ENCODE results near the gene LAGE3.

Gene LAGE3

DNA sequence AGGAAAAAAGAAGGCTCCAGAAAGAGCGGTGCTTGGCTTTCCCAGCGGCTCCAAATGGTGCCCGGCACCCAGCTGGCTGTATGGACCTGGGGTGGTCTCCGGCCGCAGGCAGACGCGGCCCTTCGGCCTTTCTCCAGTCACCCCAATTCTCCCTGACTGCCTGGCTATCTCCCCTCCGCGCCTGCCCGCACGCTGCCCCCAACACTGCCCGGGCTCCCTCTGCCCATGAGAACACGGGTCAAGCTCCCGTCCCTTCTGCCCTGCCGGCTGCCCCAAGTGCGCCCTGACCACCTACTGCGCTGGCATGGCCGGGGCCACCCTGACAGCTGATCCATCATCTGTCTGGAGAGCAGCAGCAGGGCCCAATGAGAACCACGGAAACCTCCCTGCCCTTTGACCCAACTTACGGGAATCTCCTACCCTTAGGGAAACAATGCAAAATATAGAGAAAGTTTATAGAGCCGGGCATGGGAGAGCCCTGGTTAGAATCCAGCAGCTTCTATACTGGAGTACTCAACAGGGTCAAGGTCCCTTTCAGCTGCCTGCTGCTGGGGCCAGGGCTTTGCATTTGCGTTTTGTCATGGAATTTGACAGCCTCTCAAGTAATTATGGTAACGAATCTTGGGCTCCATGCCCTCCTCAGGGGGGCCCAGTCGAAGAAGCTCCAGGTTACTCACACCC is 38.2 kb upstream of the LAGE3 start:
- H3K36me3 ChIP-seq (ENCODE audit: low read depth), result no peaks in the 10 kb centered on the region
- H3K4me3 ChIP-seq (ENCODE audit: severe bottlenecking), result no peak overlapping the region
- no peaks in the 10 kb centered on the region for H3K4me1 ChIP-seq (ENCODE audit: insufficient read depth, poor library complexity, severe bottlenecking)
- no peak for DNase-seq (ENCODE audit: low spot score)
- H3K27ac ChIP-seq (ENCODE audit: poor library complexity, severe bottlenecking), result no peak overlapping the region
- no peak for TF ChIP-seq CTCF (IDR thresholded peaks at IDR 0.05; ENCODE audit: poor library complexity, severe bottlenecking)
- ATAC-seq (ENCODE audit: low read depth), result no peak
- no peaks in the 10 kb centered on the region for H3K9me3 ChIP-seq (ENCODE audit: severe bottlenecking)
- H3K27me3 ChIP-seq (ENCODE audit: insufficient read depth, poor library complexity, severe bottlenecking), result no peaks in the 10 kb centered on the region

- no peak overlapping the region for H3K27ac ChIP-seq (ENCODE audit: poor library complexity, severe bottlenecking)
- peak; percentile 37 for ATAC-seq (ENCODE audit: low read depth)
- H3K4me1 ChIP-seq (ENCODE audit: insufficient read depth, poor library complexity, severe bottlenecking), result no peaks in the 10 kb centered on the region
Observed at GRCh38 chrX:154516656-154517100, 37.6 kb upstream of the LAGE3 start.

DNA sequence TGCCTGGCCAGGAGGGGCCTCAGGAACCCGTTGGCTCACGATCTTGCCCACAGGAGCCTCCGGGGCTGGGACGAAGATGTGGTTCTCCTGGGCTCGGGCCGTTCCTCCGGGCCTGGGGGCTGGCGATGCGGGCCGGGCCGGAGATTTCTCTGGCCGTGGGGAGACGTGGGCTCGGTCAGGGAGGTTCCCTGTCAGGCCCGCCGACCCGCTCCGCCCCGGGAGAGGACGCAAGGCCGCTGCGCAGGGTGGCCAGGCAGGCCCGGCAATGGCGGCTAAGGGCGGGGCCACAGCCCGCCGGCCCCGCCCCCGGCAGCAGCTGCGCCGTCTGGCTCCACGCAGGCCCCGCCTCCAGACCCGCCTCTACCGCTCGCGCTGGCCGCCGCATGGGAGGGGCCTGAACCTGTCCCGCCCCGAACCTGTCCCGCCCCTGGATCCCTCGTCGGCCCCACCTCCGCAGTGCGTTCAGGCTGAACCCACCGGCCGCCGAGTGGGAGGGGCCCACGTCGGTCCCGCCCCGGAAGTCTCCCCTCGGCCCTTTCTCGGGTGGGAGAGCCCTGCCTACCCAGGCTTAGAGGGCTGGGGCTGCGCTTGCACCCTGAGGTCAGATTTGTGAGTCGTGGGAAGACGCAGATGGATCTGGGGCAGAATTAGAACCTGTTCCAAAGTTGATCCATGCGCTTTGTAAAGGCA is 37.0 kb upstream of the LAGE3 start, which contains the start of gene FAM3A:
TSS of gene FAM3A (minus strand) at position 267 of the 690 bp plus-strand sequence. CDS start 460 bp downstream, outside the sequence.
- no peak for TF ChIP-seq CTCF (IDR thresholded peaks at IDR 0.05; ENCODE audit: poor library complexity, severe bottlenecking)
- Histone ChIP-seq H3K9me3 (ENCODE audit: severe bottlenecking) (no peaks in the 10 kb centered on the region), H3K4me3 (ENCODE audit: severe bottlenecking) (peak within 1 kb of the TSS; percentile 57), H3K27me3 (ENCODE audit: insufficient read depth, poor library complexity, severe bottlenecking) (no peaks in the 10 kb centered on the region), H3K4me1 (ENCODE audit: insufficient read depth, poor library complexity, severe bottlenecking) (no peaks in the 10 kb centered on the region), H3K27ac (ENCODE audit: poor library complexity, severe bottlenecking) (peak within 1 kb of the TSS; percentile 59), H3K36me3 (ENCODE audit: low read depth) (no peaks in the 10 kb centered on the region)
- DNase-seq (ENCODE audit: low spot score) (peak; percentile 89), ATAC-seq (ENCODE audit: low read depth) (peak; percentile 91)

More at GRCh38 chrX:154516656-154517100, 37.6 kb upstream of the LAGE3 start:
- Histone ChIP-seq H3K4me3 (ENCODE audit: severe bottlenecking) (peak overlapping the region; percentile 57), H3K9me3 (ENCODE audit: severe bottlenecking) (no peaks in the 10 kb centered on the region), H3K27me3 (ENCODE audit: insufficient read depth, poor library complexity, severe bottlenecking) (no peaks in the 10 kb centered on the region), H3K36me3 (ENCODE audit: low read depth) (no peaks in the 10 kb centered on the region)
- DNase-seq (ENCODE audit: low spot score), result no peak
- TF ChIP-seq CTCF (IDR thresholded peaks at IDR 0.05; ENCODE audit: poor library complexity, severe bottlenecking), result no peak

GRCh38 chrX:154515090-154515965 is 36.2 kb upstream of the LAGE3 start:
- DNase-seq (ENCODE audit: low spot score), result no peak
- H3K36me3 ChIP-seq (ENCODE audit: low read depth), result no peaks in the 10 kb centered on the region
- no peaks in the 10 kb centered on the region for H3K4me1 ChIP-seq (ENCODE audit: insufficient read depth, poor library complexity, severe bottlenecking)
- H3K4me3 ChIP-seq (ENCODE audit: severe bottlenecking), result peak overlapping the region; percentile 57
- no peak; the same call in 2 of the 3 replicates for ATAC-seq (ENCODE audit: low read depth)
- H3K27me3 ChIP-seq (ENCODE audit: insufficient read depth, poor library complexity, severe bottlenecking), result no peaks in the 10 kb centered on the region
- H3K9me3 ChIP-seq (ENCODE audit: severe bottlenecking), result no peaks in the 10 kb centered on the region
- no peak for TF ChIP-seq CTCF (IDR thresholded peaks at IDR 0.05; ENCODE audit: poor library complexity, severe bottlenecking)
- peak overlapping the region; percentile 59 for H3K27ac ChIP-seq (ENCODE audit: poor library complexity, severe bottlenecking)
